Fibroblast of mammary gland (primary cell): Measurements from ENCODE around the gene HPCAL1.

Experiments
- DNase-seq: peaks from one replicate; pipeline ENCODE4 v3.0.0-alpha.2; 2010; ENCODE audit warnings: low read depth
- H3K4me3 ChIP-seq: 2 replicates; pipeline ENCODE4 v1.5.1; 2011; ENCODE audit warnings: low read depth, mild to moderate bottlenecking, low read length, moderate library complexity; ENCODE audit not compliant: control insufficient read depth
- CTCF ChIP-seq: conservative IDR thresholded peaks from 2 replicates; pipeline ENCODE4 v1.5.1; 2011; ENCODE audit warnings: low read depth, low read length, inconsistent platforms; ENCODE audit not compliant: control insufficient read depth, insufficient read depth

Gene HPCAL1

DNA sequence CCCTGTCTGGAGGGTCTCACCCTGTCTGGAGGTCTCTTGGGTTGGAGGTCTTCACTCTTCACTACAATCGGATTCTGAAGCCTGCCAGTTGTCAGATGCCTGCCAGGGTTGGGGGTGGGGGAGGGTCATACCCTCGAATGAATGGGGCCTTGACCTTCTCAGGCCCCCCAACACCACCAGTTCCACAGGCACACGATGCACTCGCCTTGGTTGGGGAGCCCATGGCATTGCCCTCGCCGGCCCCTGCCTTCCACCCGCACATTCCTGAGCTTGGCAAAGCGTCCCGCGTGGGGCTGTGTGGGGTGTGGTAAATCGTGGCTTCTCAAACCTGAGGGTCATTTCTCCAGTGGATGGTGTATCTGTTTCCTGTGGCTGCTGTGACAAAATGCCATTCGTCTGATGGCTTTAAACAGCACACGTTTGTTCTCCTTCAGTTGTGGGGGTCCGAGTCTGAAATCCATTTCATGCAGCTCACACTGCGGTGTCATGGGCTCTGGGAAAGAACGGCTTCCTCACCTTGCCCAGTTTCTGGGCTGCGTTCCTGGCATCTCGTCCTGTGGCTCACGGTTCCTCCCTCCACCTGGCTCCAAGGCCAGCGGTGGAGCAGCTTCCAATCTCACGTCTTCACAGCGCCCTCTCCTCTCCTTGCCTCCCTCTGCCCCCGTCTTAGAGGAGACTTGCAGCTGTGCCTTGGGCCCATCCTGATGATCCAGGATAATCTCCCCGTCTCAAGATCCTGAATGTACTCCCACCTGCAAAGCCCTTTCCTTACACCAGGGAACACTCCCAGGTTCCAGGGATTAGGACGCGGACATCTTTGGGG lies 38.0 kb upstream of the HPCAL1 start:
- H3K4me3 ChIP-seq: no peak overlapping the region
- no peak for TF ChIP-seq CTCF
- no peak for DNase-seq

- no peak for DNase-seq
Measured at GRCh38 chr2:10265329-10266132, 37.2 kb upstream of the HPCAL1 start.

DNA sequence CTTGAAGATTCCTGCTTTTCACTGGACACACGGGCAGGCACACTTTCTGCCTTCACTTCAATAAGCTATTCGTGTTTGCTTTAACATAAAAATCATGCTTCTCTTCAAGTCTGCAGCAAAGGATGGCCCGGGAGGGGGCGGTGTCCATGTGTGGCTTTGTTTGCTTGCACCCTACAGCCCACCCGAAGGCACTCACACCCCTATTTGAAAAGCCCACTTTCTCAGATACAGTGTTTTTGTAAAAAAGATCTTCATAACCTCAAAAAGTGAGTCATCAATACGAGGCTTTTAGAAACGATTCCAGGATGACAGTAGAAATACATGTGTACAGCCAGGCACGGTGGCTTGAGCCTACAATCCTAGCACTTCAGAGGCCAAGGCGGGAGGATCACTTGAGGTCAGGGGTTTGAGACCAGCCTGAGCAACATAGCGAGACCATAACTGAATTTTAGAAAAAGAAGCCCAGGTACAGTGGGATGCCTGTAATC lies 36.5 kb upstream of the HPCAL1 start:
- H3K4me3 ChIP-seq: no peak overlapping the region
- peak; percentile 70 for DNase-seq
- peak; percentile 18 for TF ChIP-seq CTCF

More at GRCh38 chr2:10265329-10266132, 37.2 kb upstream of the HPCAL1 start:
- no peak for TF ChIP-seq CTCF
- H3K4me3 ChIP-seq: no peak overlapping the region

DNA sequence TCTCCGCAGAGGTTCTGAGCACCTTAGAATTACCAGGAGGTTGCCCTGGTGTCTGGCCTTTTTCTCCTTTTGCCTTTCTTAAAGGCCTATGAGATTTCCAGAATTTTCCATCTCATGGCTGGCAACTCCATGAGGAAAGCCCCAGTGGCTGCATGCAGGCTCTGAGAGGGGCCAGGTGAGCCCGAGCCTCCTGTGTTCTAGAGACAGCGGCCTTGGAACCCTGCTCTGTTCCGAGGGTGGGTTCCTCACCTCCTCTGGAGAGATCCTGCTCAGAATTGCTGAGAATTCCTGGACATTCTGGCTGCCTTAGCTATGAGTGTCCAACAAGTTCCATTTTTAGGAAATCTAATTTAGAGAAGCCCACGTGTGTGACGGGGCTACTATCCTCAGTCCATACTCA lies 35.7 kb upstream of the HPCAL1 start:
- no peak overlapping the region for H3K4me3 ChIP-seq
- TF ChIP-seq CTCF: no peak
- no peak for DNase-seq

DNA sequence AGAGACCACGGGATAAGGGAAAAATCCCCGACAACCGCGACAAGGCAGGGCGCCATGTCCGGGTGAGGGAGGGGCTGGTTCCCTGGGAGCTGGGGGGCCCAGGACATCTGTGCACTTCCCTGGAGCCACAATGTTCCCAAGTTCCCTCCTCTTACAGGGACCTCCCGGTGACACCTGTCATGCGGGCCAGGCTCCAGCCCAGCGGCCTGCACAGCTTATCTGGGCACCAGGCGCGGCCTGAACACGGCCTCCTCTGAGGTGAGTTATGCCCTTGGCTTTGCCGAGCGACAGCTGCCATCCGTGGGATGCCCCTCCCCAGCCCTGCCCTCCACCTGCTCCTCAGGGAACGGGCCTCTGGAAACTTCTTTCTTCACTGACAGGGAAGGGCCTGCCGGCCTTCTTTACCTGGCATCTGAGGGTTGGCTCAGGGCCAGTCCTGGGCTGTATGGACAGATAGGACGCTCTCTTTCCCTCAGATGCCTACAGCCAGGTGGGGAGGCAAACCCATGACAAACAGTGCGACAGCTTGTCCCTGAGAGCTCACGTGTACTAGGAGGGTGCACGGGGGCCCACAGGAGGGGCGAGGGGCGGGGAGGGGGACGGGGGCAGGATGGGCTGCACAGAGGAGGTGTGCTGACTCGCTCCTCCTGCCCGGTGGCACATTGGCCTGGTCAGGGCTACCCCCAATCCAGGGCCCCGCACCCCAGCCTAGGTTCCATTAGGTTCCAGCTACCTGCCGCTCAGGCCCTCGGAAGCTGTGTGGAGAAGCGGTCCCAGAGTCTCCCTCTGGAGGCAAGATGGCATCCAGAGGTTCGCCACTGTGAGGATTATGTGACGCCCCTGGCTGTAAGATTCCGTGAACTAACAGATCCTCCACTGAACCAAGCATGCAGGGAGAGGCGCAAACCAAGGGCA lies 34.9 kb upstream of the HPCAL1 start:
- no peak overlapping the region for H3K4me3 ChIP-seq
- no peak for TF ChIP-seq CTCF
- no peak for DNase-seq

DNA sequence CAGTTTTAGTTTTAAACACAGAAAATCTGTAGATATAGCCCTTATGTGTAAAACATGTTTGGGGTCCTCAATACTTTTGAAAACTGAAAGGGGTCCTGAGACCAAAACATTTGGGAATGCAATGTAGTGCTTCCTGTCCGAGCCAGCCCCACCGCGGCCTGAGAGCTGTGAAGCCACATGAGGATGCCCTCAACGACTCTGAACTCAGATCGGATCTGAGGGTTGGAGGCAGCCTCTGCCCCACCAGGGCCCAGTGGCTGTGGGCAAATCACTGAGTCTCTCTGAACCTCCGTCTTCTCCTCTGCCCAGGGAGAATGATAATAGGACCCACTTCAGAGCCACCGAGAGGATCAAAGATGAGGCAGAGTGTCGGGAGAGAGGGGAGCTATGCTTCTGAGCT lies 33.4 kb upstream of the HPCAL1 start:
- no peak for TF ChIP-seq CTCF
- no peak for DNase-seq
- no peak overlapping the region for H3K4me3 ChIP-seq
